OCI-LY7 (cell line): ENCODE data around the gene CEP97. TPM values are rescaled to one million over a fixed set of nuclear protein-coding genes. Genes with fewer than 3 reads are reported as not detected.
"Not testable (repeated sequence)": the region's sequence is repeated elsewhere in the genome, so short reads cannot be mapped to it uniquely, and the experiment has no call there.

Source experiments
- BruUV-seq: library from RNA; stranded (reverse); fragments of 400-500 nt; replicated peaks from 2 replicates; lab custom pipeline; 2021; lab: Mats Ljungman, UMichigan
- CTCF ChIA-PET: fragments of 300-600 bp; sonication (Branson Sonifier 250); formaldehyde crosslinking; loops from one replicate; lab custom pipeline; 2022; ENCODE audit warnings: antibody characterized with exemption; ENCODE audit not compliant: unreplicated experiment; lab: Charles Lee
- POLR2A ChIA-PET: fragments of 300-600 bp; sonication (Branson Sonifier 250); formaldehyde crosslinking; loops from one replicate; lab custom pipeline; 2022; ENCODE audit warnings: antibody characterized with exemption; lab: Charles Lee
- DNase-seq: peaks from one replicate; pipeline ENCODE4 v3.0.0-alpha.2; 2015; ENCODE audit warnings: low spot score
- H2AFZ ChIP-seq: fragments of 200-600 bp; sonication (generic), shearing (Covaris generic); 2 replicates; pipeline ENCODE4 v1.6.1; 2014; ENCODE audit warnings: mild to moderate bottlenecking, antibody characterized with exemption, low read length, moderate library complexity
- H3K27ac ChIP-seq: fragments of 200-600 bp; sonication (generic); 2 replicates; pipeline ENCODE4 v1.5.1; 2014; ENCODE audit warnings: mixed run types, low read depth, mild to moderate bottlenecking, moderate library complexity, low read length, inconsistent platforms; ENCODE audit not compliant: poor library complexity, severe bottlenecking
- H3K36me3 ChIP-seq: fragments of 200-600 bp; sonication (generic); 2 replicates; pipeline ENCODE4 v1.6.1; 2014; ENCODE audit warnings: mild to moderate bottlenecking, antibody characterized with exemption, low read length, moderate library complexity, mixed read lengths; ENCODE audit not compliant: insufficient read depth
- H3K4me1 ChIP-seq: fragments of 200-600 bp; sonication (generic); 2 replicates; pipeline ENCODE4 v1.5.1; 2014; ENCODE audit warnings: mild to moderate bottlenecking, low read length; ENCODE audit not compliant: insufficient read depth, poor library complexity, severe bottlenecking
- H3K4me2 ChIP-seq: fragments of 200-600 bp; sonication (generic); 2 replicates; pipeline ENCODE4 v1.6.1; 2014; ENCODE audit warnings: mild to moderate bottlenecking, low read length
- H3K4me3 ChIP-seq: fragments of 200-600 bp; sonication (generic); 2 replicates; pipeline ENCODE4 v1.5.1; 2014; ENCODE audit warnings: mild to moderate bottlenecking, low read depth, low read length; ENCODE audit not compliant: poor library complexity, severe bottlenecking
- H3K79me2 ChIP-seq: fragments of 200-600 bp; sonication (generic); 2 replicates; pipeline ENCODE4 v1.6.1; 2016; ENCODE audit warnings: low read depth, mild to moderate bottlenecking, low read length, moderate library complexity, mixed read lengths; ENCODE audit not compliant: insufficient read depth
- H3K9me2 ChIP-seq: fragments of 200-600 bp; sonication (generic); 2 replicates; pipeline ENCODE4 v1.6.1; 2016; ENCODE audit warnings: mild to moderate bottlenecking, low read length, mixed read lengths; ENCODE audit not compliant: insufficient read depth
- H3K9me3 ChIP-seq: fragments of 200-600 bp; sonication (generic); 2 replicates; pipeline ENCODE4 v1.6.1; 2014; ENCODE audit warnings: mild to moderate bottlenecking, mixed run types, low read length, mixed read lengths
- H4K20me1 ChIP-seq: fragments of 200-600 bp; sonication (generic); 2 replicates; pipeline ENCODE4 v1.6.1; 2014; ENCODE audit warnings: mild to moderate bottlenecking, antibody characterized with exemption, low read length, moderate library complexity, mixed read lengths; ENCODE audit not compliant: insufficient read depth
- CTCF ChIP-seq: fragments of 200-600 bp; sonication (generic); conservative IDR thresholded peaks from 2 replicates; pipeline ENCODE4 v1.5.1; 2014; ENCODE audit warnings: mild to moderate bottlenecking, antibody characterized with exemption, low read length, moderate library complexity, mixed read lengths
- EZH2phosphoT487 ChIP-seq: fragments of 200-600 bp; sonication (generic); IDR thresholded peaks from 2 replicates; pipeline ENCODE4 v1.6.1; 2018; ENCODE audit warnings: low read depth, borderline replicate concordance, mild to moderate bottlenecking, mixed run types, antibody characterized with exemption, low read length, moderate library complexity, mixed read lengths
- intact Hi-C: fragments of 100-400 bp; cut with micrococcal nuclease; formaldehyde crosslinking; loops from one replicate; pipeline ENCODE4 v1.10.0; 2022; ENCODE audit not compliant: unreplicated experiment
- total RNA-seq, 2 experiments: library from RNA; depleted of rRNA in 1 of 2; stranded (reverse); fragments of >200 nt in 1 of 2; shearing (Covaris generic) in 1 of 2; gene quantifications; 2 replicates each; pipeline ENCODE4 v1.2.3, GENCODE V29; 2014 to 2022

CEP97 gene
- total RNA-seq, 2 experiments from 2014 or later, result 27.3 to 43.5 TPM

- CTCF ChIA-PET, result no interaction called here
- Histone ChIP-seq H2AFZ (no peak overlapping the region), H4K20me1 (no peaks in the 10 kb centered on the region), H3K9me3 (no peaks in the 10 kb centered on the region), H3K4me1 (peaks cover 5% of the 10 kb centered on the region), H3K4me2 (no peak overlapping the region), H3K4me3 (no peak overlapping the region), H3K79me2 (peaks cover 30% of the 10 kb centered on the region), H3K36me3 (peaks cover 98% of the 10 kb centered on the region), H3K9me2 (no peaks in the 10 kb centered on the region), H3K27ac (no peak overlapping the region)
- no TSS peak for BruUV-seq
- DNase-seq, result no peak
- POLR2A ChIA-PET, result interaction anchor here (0.7 to 1.4 kb wide), 3 partner anchors 23 to 117 kb away, joined by 3 to 5 read pairs (median 3); partner anchors contain the start of gene NFKBIZ
- intact Hi-C loops, result no loop called here
- TF ChIP-seq CTCF (no peak), EZH2phosphoT487 (no peak)
Measured at GRCh38 chr3:101732240-101732641, 7.8 kb downstream of the CEP97 start.

DNA sequence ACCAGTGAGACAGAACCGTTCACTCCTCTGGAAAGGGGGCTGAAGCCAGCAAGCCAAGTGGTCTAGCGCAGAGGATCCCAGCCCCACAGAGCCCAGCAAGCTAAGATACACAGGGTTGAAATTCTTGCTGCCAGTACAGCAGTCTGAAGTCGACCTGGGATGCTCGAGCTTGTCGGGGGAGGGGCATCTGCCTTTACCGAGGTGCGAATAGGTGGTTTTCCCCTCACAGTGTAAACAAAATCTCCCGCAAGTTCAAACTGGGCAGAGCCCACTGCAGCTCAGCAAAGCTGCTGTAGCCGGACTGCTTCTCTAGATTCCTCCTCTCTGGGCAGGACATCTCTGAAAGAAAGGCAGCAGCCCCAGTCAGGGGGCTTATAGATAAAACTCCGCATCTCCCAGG lies 11.4 kb downstream of the CEP97 start:
- Histone ChIP-seq H3K36me3 (peaks cover 84% of the 10 kb centered on the region), H3K4me2 (no peak overlapping the region)
- CTCF ChIA-PET, result no interaction called here

DNA sequence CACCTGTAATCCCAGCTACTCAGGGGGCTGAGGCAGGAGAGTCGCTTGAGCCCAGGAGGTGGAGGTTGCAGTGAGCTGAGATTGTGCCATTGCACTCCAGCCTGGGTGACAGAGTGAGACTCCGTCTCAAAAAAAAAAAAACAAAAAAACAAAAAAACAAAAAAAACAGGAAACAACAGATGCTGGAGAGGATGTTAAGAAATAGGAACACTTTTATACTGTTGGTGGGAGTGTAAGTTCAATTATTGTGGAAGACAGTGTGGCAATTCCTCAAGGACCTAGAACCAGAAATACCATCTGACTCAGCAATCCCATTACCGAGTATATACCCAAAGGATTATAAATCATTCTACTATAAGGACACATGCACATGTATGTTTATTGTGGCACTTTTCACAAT lies 17.5 kb downstream of the CEP97 start:
- BruUV-seq, CTCF ChIA-PET, H4K20me1 ChIP-seq, H3K4me1 ChIP-seq, H3K9me3 ChIP-seq, H3K27ac ChIP-seq, DNase-seq, H2AFZ ChIP-seq, H3K4me3 ChIP-seq, H3K4me2 ChIP-seq, intact Hi-C loops, H3K9me2 ChIP-seq: not testable (repeated sequence)
- peaks cover 49% of the 10 kb centered on the region for H3K36me3 ChIP-seq
- peaks cover 15% of the 10 kb centered on the region; the same call in 1 of the 2 replicates for H3K79me2 ChIP-seq
- POLR2A ChIA-PET, result interaction anchor here (0.6 to 1.6 kb wide), 5 partner anchors 13 to 417 kb away, joined by 3 to 5 read pairs (median 3); no protein-coding TSS in a partner anchor

More for the DNA sequence above, 11.4 kb downstream of the CEP97 start:
- POLR2A ChIA-PET, result interaction anchor here (1.4 kb wide), 1 partner anchor 11 kb away, joined by 5 read pairs; the partner anchor contains the start of gene CEP97
- peaks cover 3% of the 10 kb centered on the region; the same call in 1 of the 2 replicates for H3K79me2 ChIP-seq
- H4K20me1 ChIP-seq, result no peaks in the 10 kb centered on the region
- H3K9me3 ChIP-seq, result no peaks in the 10 kb centered on the region
- no peak overlapping the region for H3K4me3 ChIP-seq
- intact Hi-C loops, result no loop called here
- no peak overlapping the region for H2AFZ ChIP-seq
- DNase-seq, result no peak
- no peaks in the 10 kb centered on the region for H3K4me1 ChIP-seq
- H3K9me2 ChIP-seq, result no peaks in the 10 kb centered on the region
- TF ChIP-seq CTCF (no peak), EZH2phosphoT487 (no peak)
- H3K27ac ChIP-seq, result no peak overlapping the region
- BruUV-seq, result no TSS peak
